Fibroblast of skin of left biceps (primary cell): ENCODE measurements around the gene C8A.

Experiments used
- DNase-seq, 2 experiments: peaks; one replicate each; pipeline ENCODE4 v3.0.0-alpha.2; 2013; ENCODE audit warnings: low read depth in 2 of 2

C8A gene

GRCh38 chr1:56890229-56890628, 35.6 kb downstream of the C8A start:
- no peak for DNase-seq

GRCh38 chr1:56894014-56894413, 39.4 kb downstream of the C8A start:
- no peak for DNase-seq

- no peak for DNase-seq
These were observed 42.8 kb downstream of the C8A start for GRCh38 chr1:56897150-56898004.

GRCh38 chr1:56898005-56898373, 43.4 kb downstream of the C8A start:
- no peak for DNase-seq

- DNase-seq: no peak
These were observed 44.3 kb downstream of the C8A start for GRCh38 chr1:56898879-56899278.

- DNase-seq: no peak
These were observed 47.1 kb downstream of the C8A start for GRCh38 chr1:56901716-56902115.

- no peak for DNase-seq
These were observed 49.2 kb downstream of the C8A start for GRCh38 chr1:56903778-56904177.

- DNase-seq: peak; percentile 17 to 37
These were observed 50.2 kb downstream of the C8A start for GRCh38 chr1:56904663-56905397.

GRCh38 chr1:56905667-56906066, 51.1 kb downstream of the C8A start:
- DNase-seq: no peak

GRCh38 chr1:56908619-56909221, 54.1 kb downstream of the C8A start:
- peak; percentile 83 to 85 for DNase-seq

GRCh38 chr1:56910441-56910985, 55.9 kb downstream of the C8A start:
- no peak for DNase-seq

GRCh38 chr1:56911098-56911938, 56.7 kb downstream of the C8A start:
- DNase-seq: peak; percentile 59 to 61

GRCh38 chr1:56912325-56912724, 57.7 kb downstream of the C8A start:
- no peak for DNase-seq

- DNase-seq: no peak
These were observed 61.4 kb downstream of the C8A start for GRCh38 chr1:56915960-56916359.

- DNase-seq: no peak
These were observed 62.0 kb downstream of the C8A start for GRCh38 chr1:56916630-56917029.

- no peak for DNase-seq
These were observed 62.8 kb downstream of the C8A start for GRCh38 chr1:56917356-56917755.

GRCh38 chr1:56920591-56921001, 66.0 kb downstream of the C8A start:
- peak in 1 of 2 experiments; percentile 40 for DNase-seq

GRCh38 chr1:56921479-56921878, 66.9 kb downstream of the C8A start:
- no peak for DNase-seq

GRCh38 chr1:56922070-56922469, 67.5 kb downstream of the C8A start:
- DNase-seq: no peak

GRCh38 chr1:56922507-56922906, 67.9 kb downstream of the C8A start:
- no peak for DNase-seq

GRCh38 chr1:56923201-56923600, 68.6 kb downstream of the C8A start:
- DNase-seq: no peak
